Ovary (tissue), 3 donors: ENCODE data around the gene LAMA2.

ENCODE experiments used
- CTCF ChIP-seq, 3 donors: fragments of 450-650 bp in 2 of 3; fragments of 200-600 bp in 1 of 3; IDR thresholded peaks; one replicate each; pipeline versions ENCODE4 v1.5.1 to v1.8.0; 2016 to 2022; ENCODE audit warnings: antibody characterized with exemption in 3 of 3, mild to moderate bottlenecking in 1 of 3
- POLR2A ChIP-seq: fragments of 450-650 bp; IDR thresholded peaks from one replicate; pipeline ENCODE4 v1.6.1; 2017; ENCODE audit warnings: antibody characterized with exemption, mild to moderate bottlenecking, moderate library complexity
- donor health status: DM: no; HTN: no; CAD: no.

GRCh38 chr6:128841518-128841917 lies 41.4 kb upstream of the LAMA2 start:
- TF ChIP-seq CTCF (IDR thresholded peaks at IDR 0.05) (no peak), POLR2A (no peak)
